HEK293 (cell line): ENCODE results near the gene LIME1.

Experiments
- CTCF ChIA-PET: fragments of 350-600 bp; formaldehyde crosslinking; extraction: SDS; loops from one replicate; lab custom pipeline; 2021; ENCODE audit warnings: antibody characterized with exemption; lab: Yijun Ruan, JAX
- POLR2A ChIA-PET: fragments of 300-600 bp; formaldehyde crosslinking; extraction: SDS; loops from one replicate; lab custom pipeline; 2020; ENCODE audit warnings: antibody characterized with exemption, inconsistent platforms; lab: Yijun Ruan, JAX
- H3K27ac ChIP-seq: fragments of 200-500 bp; sonication (Bioruptor generic); 2 replicates; pipeline ENCODE4 v1.5.1; 2014; ENCODE audit warnings: low read depth, low read length, control low read depth, inconsistent platforms; ENCODE audit errors: extremely low read depth
- H3K36me3 ChIP-seq, 2 experiments: fragments of 200-500 bp in 1 of 2; sonication (Bioruptor generic) in 1 of 2; 1 replicate in 1 of 2; 2 replicates in 1 of 2; pipeline ENCODE4 v1.5.1; 2014 to 2017; ENCODE audit warnings: inconsistent platforms in 2 of 2, low read length in 2 of 2; ENCODE audit not compliant: control insufficient read depth in 2 of 2, insufficient read depth in 1 of 2
- H3K4me1 ChIP-seq: fragments of 200-500 bp; sonication (Bioruptor generic); 2 replicates; pipeline ENCODE4 v1.5.1; 2014; ENCODE audit warnings: mild to moderate bottlenecking, low read length, inconsistent platforms; ENCODE audit not compliant: control insufficient read depth, insufficient read depth
- H3K4me3 ChIP-seq: 2 replicates; pipeline ENCODE4 v1.5.1; 2011; ENCODE audit warnings: low read depth, mild to moderate bottlenecking, control low read depth, low read length, moderate library complexity
- H3K9me3 ChIP-seq: fragments of 200-500 bp; sonication (Bioruptor generic); 2 replicates; pipeline ENCODE4 v1.5.1; 2014; ENCODE audit warnings: low read depth, low read length, inconsistent platforms; ENCODE audit not compliant: control insufficient read depth, insufficient read depth
- BCL11A ChIP-seq: fragments of 450-650 bp; formaldehyde crosslinking; IDR thresholded peaks from 2 replicates; pipeline ENCODE4 v1.5.1; 2016; ENCODE audit warnings: low read depth, missing biosample characterization, missing genetic modification characterization
- GLI4 ChIP-seq: fragments of 450-650 bp; formaldehyde crosslinking; IDR thresholded peaks from 2 replicates; pipeline ENCODE4 v1.5.1; 2016; ENCODE audit warnings: missing biosample characterization, missing genetic modification characterization
- HIC1 ChIP-seq: fragments of 450-650 bp; formaldehyde crosslinking; IDR thresholded peaks from 2 replicates; pipeline ENCODE4 v1.5.1; 2016; ENCODE audit warnings: missing biosample characterization, missing genetic modification characterization
- HOXA7 ChIP-seq: sonication (generic); formaldehyde crosslinking; IDR thresholded peaks from 2 replicates; pipeline ENCODE4 v1.8.1; 2022; ENCODE audit warnings: missing genetic modification reagents, borderline replicate concordance
- MEIS1 ChIP-seq: sonication (generic); formaldehyde crosslinking; IDR thresholded peaks from 2 replicates; pipeline ENCODE4 v1.8.1; 2022; ENCODE audit warnings: missing genetic modification reagents, mild to moderate bottlenecking, borderline replicate concordance
- TRIM28 ChIP-seq: IDR thresholded peaks from 2 replicates; pipeline ENCODE4 v1.6.1; 2011; ENCODE audit warnings: low read length, control low read depth, borderline replicate concordance
- ZBTB10 ChIP-seq: fragments of 450-650 bp; formaldehyde crosslinking; IDR thresholded peaks from 2 replicates; pipeline ENCODE4 v1.5.1; 2016; ENCODE audit warnings: missing biosample characterization, missing genetic modification characterization
- ZNF266 ChIP-seq: fragments of 450-650 bp; formaldehyde crosslinking; IDR thresholded peaks from 2 replicates; pipeline ENCODE4 v1.5.1; 2016; ENCODE audit warnings: missing biosample characterization, missing genetic modification characterization, low read depth
- ZNF548 ChIP-seq: fragments of 450-650 bp; formaldehyde crosslinking; IDR thresholded peaks from 2 replicates; pipeline ENCODE4 v1.5.1; 2016; ENCODE audit warnings: missing biosample characterization, missing genetic modification characterization
- ZNF639 ChIP-seq: fragments of 450-650 bp; formaldehyde crosslinking; IDR thresholded peaks from 2 replicates; pipeline ENCODE4 v1.5.1; 2016; ENCODE audit warnings: missing biosample characterization, missing genetic modification characterization
- ZNF692 ChIP-seq: fragments of 450-650 bp; formaldehyde crosslinking; IDR thresholded peaks from 2 replicates; pipeline ENCODE4 v1.5.1; 2016; ENCODE audit warnings: missing biosample characterization, missing genetic modification characterization
- ZNF707 ChIP-seq: fragments of 450-650 bp; formaldehyde crosslinking; IDR thresholded peaks from 2 replicates; pipeline ENCODE4 v1.5.1; 2016; ENCODE audit warnings: missing biosample characterization, missing genetic modification characterization
- ZNF830 ChIP-seq: fragments of 450-650 bp; IDR thresholded peaks from 2 replicates; pipeline ENCODE4 v1.5.0; 2018; ENCODE audit warnings: missing biosample characterization, missing genetic modification characterization, low read depth, mild to moderate bottlenecking, moderate library complexity
- TF ChIP-seq, protein P1 (sequence below): fragments of 450-650 bp; formaldehyde crosslinking; IDR thresholded peaks from 2 replicates; pipeline ENCODE4 v1.5.1; 2016; ENCODE audit warnings: missing biosample characterization, missing genetic modification characterization

The LIME1 gene

DNA sequence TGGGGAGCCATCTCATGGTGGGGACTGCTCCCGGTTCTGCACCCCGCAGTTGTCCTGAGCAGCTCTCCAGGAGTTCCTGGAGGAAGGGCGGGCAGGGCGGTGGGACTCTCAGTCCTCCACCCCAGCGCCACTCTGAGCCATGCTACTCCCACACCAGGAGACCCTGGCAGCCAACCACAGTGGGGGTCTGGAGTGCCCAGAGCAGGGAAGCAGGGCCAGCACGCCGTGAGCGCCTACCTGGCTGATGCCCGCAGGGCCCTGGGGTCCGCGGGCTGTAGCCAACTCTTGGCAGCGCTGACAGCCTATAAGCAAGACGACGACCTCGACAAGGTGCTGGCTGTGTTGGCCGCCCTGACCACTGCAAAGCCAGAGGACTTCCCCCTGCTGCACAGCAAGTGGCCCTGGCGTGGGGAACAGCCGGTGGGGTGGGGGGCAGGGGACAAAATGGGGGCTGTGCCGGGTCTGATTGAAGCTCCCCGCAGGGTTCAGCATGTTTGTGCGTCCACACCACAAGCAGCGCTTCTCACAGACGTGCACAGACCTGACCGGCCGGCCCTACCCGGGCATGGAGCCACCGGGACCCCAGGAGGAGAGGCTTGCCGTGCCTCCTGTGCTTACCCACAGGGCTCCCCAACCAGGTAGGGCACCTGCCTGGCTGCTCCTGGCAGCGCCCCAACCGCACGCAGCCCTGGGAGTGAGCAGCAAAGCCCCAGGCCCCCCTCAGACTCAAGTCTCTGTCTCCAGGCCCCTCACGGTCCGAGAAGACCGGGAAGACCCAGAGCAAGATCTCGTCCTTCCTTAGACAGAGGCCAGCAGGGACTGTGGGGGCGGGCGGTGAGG is 41.7 kb upstream of the LIME1 start (continued):
- no peak for TF ChIP-seq HIC1
- no peak for TF ChIP-seq HOXA7 (CRISPR knock-in tag)
- TF ChIP-seq BCL11A (tag by site-specific recombination) = no peak
- no peak for TF ChIP-seq ZNF707 (tag by site-specific recombination)
- TF ChIP-seq ZNF830 (tag by site-specific recombination) = no peak
- no peak for TF ChIP-seq ZBTB10 (tag by site-specific recombination)

DNA sequence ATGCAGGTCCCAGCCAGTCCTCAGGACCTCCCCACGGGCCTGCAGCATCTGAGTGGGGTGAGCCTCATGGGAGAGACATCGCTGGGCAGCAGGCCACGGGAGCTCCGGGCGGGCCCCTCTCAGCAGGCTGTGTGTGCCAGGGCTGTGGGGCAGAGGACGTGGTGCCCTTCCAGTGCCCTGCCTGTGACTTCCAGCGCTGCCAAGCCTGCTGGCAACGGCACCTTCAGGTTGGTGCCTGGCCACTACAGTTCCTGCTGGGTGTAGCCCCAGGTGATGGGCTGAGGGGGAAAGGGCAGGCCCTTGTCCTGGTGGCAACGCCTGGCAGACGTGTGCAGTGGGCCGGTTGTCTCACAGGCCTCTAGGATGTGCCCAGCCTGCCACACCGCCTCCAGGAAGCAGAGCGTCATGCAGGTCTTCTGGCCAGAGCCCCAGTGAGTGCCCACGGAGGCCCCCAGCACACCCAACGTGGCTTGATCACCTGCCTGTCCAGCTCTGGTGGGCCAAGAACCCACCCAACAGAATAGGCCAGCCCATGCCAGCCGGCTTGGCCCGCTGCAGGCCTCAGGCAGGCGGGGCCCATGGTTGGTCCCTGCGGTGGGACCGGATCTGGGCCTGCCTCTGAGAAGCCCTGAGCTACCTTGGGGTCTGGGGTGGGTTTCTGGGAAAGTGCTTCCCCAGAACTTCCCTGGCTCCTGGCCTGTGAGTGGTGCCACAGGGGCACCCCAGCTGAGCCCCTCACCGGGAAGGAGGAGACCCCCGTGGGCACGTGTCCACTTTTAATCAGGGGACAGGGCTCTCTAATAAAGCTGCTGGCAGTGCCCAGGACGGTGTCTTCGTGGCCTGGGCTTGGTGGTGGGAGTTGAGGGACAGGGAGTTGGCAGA is 40.8 kb upstream of the LIME1 start:
- Histone ChIP-seq H3K36me3 (peaks cover 0 to 23% of the 10 kb centered on the region in 2 experiments; a peak in 1 of 3 replicates), H3K27ac (no peak overlapping the region), H3K9me3 (no peaks in the 10 kb centered on the region), H3K4me1 (no peaks in the 10 kb centered on the region), H3K4me3 (no peak overlapping the region)
- ChIA-PET CTCF (no interaction called here), POLR2A (interaction anchor here (1.6 kb wide), 1 partner anchor 13 kb away, joined by 5 read pairs; the partner anchor contains the start of genes ARFRP1 and ZGPAT)
- peak; percentile 75 for TF ChIP-seq HIC1
- TF ChIP-seq ZNF692 (tag by site-specific recombination) = no peak

DNA sequence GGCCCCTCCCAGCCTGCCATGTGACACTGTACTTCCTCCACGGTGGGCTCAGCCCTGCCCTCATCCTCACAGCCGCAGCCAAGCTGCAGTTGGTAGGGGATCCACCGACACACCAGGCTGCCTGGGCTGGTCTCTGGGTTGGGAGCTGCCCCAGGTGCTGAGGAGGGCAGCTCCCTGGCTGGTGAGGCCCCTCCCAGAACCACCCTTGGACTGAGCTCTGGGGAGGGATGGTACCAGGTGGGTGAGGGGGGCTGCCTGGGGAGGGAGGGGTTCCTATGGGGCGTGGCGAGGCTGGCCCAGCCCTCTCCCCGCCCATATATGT is 40.2 kb upstream of the LIME1 start:
- Histone ChIP-seq H3K27ac (no peak overlapping the region), H3K4me1 (no peaks in the 10 kb centered on the region), H3K4me3 (no peak overlapping the region), H3K9me3 (no peaks in the 10 kb centered on the region), H3K36me3 (peaks cover 0 to 23% of the 10 kb centered on the region in 2 experiments; a peak in 1 of 3 replicates)
- ChIA-PET POLR2A (interaction anchor here (1.6 kb wide), 1 partner anchor 12 kb away, joined by 5 read pairs; the partner anchor contains the start of genes ARFRP1 and ZGPAT), CTCF (no interaction called here)
- TF ChIP-seq ZNF548 (tag by site-specific recombination) = no peak
- no peak for TF ChIP-seq MEIS1 (CRISPR knock-in tag)
- no peak for TF ChIP-seq ZNF639 (tag by site-specific recombination)
- no peak for TF ChIP-seq GLI4 (tag by site-specific recombination)
- TF ChIP-seq ZNF692 (tag by site-specific recombination) = no peak
- TF ChIP-seq, protein P1, sequence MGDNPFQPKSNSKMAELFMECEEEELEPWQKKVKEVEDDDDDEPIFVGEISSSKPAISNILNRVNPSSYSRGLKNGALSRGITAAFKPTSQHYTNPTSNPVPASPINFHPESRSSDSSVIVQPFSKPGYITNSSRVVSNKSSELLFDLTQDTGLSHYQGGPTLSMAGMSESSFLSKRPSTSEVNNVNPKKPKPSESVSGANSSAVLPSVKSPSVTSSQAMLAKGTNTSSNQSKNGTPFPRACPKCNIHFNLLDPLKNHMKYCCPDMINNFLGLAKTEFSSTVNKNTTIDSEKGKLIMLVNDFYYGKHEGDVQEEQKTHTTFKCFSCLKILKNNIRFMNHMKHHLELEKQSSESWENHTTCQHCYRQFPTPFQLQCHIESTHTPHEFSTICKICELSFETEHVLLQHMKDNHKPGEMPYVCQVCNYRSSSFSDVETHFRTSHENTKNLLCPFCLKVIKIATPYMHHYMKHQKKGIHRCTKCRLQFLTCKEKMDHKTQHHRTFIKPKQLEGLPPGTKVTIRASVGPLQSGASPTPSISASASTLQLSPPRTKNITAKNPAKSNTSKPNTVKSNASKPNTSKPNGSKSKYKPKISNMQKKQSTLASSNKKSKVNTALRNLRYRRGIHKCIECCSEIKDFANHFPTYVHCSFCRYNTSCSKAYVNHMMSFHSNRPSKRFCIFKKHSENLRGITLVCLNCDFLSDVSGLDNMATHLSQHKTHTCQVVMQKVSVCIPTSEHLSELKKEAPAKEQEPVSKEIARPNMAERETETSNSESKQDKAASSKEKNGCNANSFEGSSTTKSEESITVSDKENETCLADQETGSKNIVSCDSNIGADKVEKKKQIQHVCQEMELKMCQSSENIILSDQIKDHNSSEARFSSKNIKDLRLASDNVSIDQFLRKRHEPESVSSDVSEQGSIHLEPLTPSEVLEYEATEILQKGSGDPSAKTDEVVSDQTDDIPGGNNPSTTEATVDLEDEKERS (tag by site-specific recombination) = no peak
- TF ChIP-seq TRIM28 = no peak
- TF ChIP-seq ZNF266 = no peak
